Activated T-helper 2 cell treated with anti-CD3 and anti-CD28 coated beads, Interferon-gamma antibody, Interleukin-2, Interleukin-4, amounts not matched to agents 10 μg/mL and 5 μg/mL and 100 μg/mL, durations not matched to agents 14 hours and 24 hours and 36 hours (primary cell): ENCODE results near the gene SEC31B. TPM values are rescaled to one million over a fixed set of nuclear protein-coding genes. Genes with fewer than 3 reads are reported as not detected.

Experiments
- DNase-seq: peaks from one replicate; pipeline ENCODE4 v3.0.0; 2021; ENCODE audit warnings: low spot score
- H3K27ac Mint-ChIP-seq: one replicate; pipeline ENCODE4 v1.8.0; 2021; ENCODE audit warnings: mixed read lengths
- H3K27me3 Mint-ChIP-seq: one replicate; pipeline ENCODE4 v1.8.0; 2021; ENCODE audit warnings: low read depth, mixed read lengths
- H3K36me3 Mint-ChIP-seq: one replicate; pipeline ENCODE4 v1.8.0; 2021; ENCODE audit warnings: low read depth, mixed read lengths
- H3K4me1 Mint-ChIP-seq: one replicate; pipeline ENCODE4 v1.8.0; 2021; ENCODE audit warnings: low read depth, mixed read lengths
- H3K4me3 Mint-ChIP-seq: one replicate; pipeline ENCODE4 v1.8.0; 2021; ENCODE audit warnings: low read depth, mild to moderate bottlenecking, moderate library complexity, mixed read lengths
- H3K9me3 Mint-ChIP-seq: one replicate; pipeline ENCODE4 v1.8.0; 2021; ENCODE audit warnings: mixed read lengths
- intact Hi-C: fragments of 100-400 bp; cut with micrococcal nuclease; formaldehyde crosslinking; loops from one replicate; pipeline ENCODE4 v1.15.1; 2023
- total RNA-seq: library from RNA; stranded (reverse); gene quantifications from 2 replicates; pipeline ENCODE4 v1.2.3, GENCODE V29; 2022

SEC31B gene
- total RNA-seq, 1 donor from 2014 or later: 60.6 TPM

DNA sequence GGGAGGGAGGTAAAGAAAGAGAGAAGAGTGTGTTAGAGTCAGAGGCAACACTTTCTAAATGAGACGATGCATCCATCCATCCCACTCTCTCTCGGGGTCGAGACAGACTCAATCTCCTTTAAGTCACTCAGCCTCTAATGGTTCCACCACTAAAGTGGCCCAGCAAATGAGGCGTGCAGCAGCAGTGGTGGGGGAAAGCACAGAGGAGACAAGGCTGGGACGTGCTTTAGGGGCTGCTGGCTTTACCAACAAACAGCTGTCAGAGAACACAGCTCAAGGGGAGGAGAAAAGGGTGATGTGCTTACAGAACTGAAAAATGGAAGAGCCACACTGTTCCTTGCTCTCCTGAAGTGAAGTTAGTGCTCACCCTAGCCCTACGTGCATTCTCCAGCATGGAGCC lies 4.5 kb upstream of the SEC31B start:
- H3K9me3 Mint-ChIP-seq: no peaks in the 10 kb centered on the region
- no peak for DNase-seq
- no peaks in the 10 kb centered on the region for H3K27me3 Mint-ChIP-seq
- intact Hi-C loops: no loop called here
- H3K27ac Mint-ChIP-seq: no peak overlapping the region
- no peak overlapping the region for H3K4me3 Mint-ChIP-seq
- H3K36me3 Mint-ChIP-seq: peaks cover 66% of the 10 kb centered on the region
- H3K4me1 Mint-ChIP-seq: peaks cover 22% of the 10 kb centered on the region

DNA sequence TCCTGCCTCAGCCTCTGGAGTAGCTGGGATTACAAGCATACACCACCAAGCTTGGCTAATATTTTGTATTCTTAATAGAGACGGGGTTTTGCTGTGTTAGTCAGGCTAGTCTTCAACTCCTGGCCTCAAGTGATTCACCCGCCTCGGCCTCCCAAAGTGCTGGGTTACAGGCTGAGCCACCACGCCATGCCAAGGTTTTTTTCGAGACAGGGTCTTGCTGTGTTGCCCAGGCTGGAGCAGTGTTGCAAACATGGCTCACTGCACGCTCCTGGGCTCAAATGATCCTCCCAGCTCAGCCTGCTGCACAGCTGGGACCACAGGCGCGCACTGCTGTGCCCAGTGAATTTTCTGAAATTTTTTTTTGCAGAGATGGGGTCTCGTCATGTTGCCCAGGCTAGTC lies 3.3 kb upstream of the SEC31B start:
- no peaks in the 10 kb centered on the region for H3K27me3 Mint-ChIP-seq
- H3K27ac Mint-ChIP-seq: no peak overlapping the region
- peaks cover 27% of the 10 kb centered on the region for H3K4me1 Mint-ChIP-seq
- intact Hi-C loops: no loop called here
- no peak for DNase-seq
- H3K36me3 Mint-ChIP-seq: peaks cover 65% of the 10 kb centered on the region
- no peak overlapping the region for H3K4me3 Mint-ChIP-seq
- H3K9me3 Mint-ChIP-seq: no peaks in the 10 kb centered on the region

DNA sequence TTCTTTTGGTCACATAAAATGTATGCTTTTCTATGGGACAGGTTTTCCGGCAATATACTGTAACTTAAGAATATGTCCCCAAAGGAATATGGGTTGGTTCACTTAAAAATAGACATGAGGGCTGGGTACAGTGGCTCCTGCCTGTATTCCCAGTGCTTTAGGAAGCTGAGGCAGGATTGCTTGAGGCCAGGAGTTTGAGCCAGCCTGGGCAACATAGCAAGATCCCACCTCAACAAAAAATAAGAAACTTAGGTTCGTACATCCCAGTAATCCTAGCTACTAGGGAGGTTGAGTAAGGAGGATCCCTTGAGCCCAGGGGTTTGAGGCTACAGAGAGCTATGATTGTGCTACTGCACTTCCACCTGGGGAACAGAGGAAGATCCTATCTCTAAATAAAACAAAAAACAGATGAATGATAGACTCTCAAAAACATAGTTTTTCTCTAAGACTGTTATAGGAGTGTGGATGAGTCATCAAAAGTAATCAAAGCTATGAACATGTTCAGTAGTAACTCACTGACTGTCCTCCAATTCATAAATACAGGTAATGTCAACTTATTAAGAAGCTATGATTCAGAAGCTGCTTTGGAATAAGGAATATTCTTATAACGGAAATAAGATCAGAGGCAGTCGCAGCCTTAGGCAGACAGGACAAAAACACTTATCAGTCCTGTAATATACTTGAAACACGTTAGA lies 2.6 kb upstream of the SEC31B start:
- intact Hi-C loops: no loop called here
- H3K4me3 Mint-ChIP-seq: no peak overlapping the region
- H3K36me3 Mint-ChIP-seq: peaks cover 64% of the 10 kb centered on the region

DNA sequence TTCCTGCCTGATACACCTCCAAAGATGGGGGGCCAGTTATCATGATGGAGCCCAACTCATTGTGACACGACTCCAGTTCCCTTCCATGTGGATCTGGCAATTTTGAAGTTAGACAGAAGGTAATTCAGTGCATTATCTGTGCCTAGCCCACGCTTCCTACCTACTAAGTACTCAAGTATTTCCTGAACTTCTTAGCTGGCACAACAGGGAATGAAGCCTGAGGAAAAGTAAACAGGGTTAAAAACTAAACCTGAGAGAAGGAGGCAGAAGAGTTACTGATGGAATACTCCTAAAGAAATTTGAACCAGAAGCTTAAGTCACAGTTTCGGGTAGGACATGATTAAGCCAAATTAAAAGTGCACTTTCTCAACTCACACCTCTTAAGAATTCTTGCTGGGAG lies 1.1 kb upstream of the SEC31B start:
- H3K4me3 Mint-ChIP-seq: no peak overlapping the region
- H3K36me3 Mint-ChIP-seq: peaks cover 63% of the 10 kb centered on the region
- H3K27me3 Mint-ChIP-seq: no peaks in the 10 kb centered on the region
- H3K9me3 Mint-ChIP-seq: no peaks in the 10 kb centered on the region
- H3K27ac Mint-ChIP-seq: no peak overlapping the region
- DNase-seq: no peak
- H3K4me1 Mint-ChIP-seq: peaks cover 35% of the 10 kb centered on the region
- intact Hi-C loops: no loop called here

More for the DNA sequence above, 2.6 kb upstream of the SEC31B start:
- Mint-ChIP-seq H3K27me3 (no peaks in the 10 kb centered on the region), H3K9me3 (no peaks in the 10 kb centered on the region), H3K4me1 (peaks cover 34% of the 10 kb centered on the region), H3K27ac (no peak overlapping the region)
- no peak for DNase-seq

DNA sequence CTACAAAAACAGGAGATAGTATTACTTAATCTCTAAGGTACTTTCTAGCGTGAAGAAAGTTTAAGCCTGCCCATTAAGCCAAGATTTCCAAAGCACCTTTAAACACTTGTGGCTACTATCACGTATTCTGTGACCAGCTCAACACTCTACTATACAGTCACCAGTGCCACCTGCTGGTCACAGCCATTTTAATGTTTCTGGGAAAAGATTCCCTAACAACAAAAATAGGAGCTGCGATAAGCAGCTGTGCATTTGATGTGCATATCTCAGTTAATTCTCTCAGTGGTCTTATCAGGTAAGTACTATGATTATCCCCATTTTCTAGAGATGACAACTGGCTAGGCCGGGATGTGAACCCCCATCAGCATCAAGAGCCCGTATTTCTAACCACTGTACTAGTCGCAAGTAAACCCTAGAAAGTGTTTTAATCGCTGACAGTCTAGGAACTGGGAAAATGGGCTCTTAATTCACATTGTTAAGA lies 860 bp downstream of the SEC31B start:
- H3K4me1 Mint-ChIP-seq: peaks cover 41% of the 10 kb centered on the region
- H3K27ac Mint-ChIP-seq: no peak overlapping the region
- peaks cover 55% of the 10 kb centered on the region for H3K36me3 Mint-ChIP-seq
- no peaks in the 10 kb centered on the region for H3K9me3 Mint-ChIP-seq
- intact Hi-C loops: loop anchor here (1.0 to 10.0 kb wide), 6 partner anchors 10 to 784 kb away; partner anchors contain the start of genes COX15 and CUTC
- H3K4me3 Mint-ChIP-seq: no peak overlapping the region
- H3K27me3 Mint-ChIP-seq: no peaks in the 10 kb centered on the region
- DNase-seq: peak; percentile 47

DNA sequence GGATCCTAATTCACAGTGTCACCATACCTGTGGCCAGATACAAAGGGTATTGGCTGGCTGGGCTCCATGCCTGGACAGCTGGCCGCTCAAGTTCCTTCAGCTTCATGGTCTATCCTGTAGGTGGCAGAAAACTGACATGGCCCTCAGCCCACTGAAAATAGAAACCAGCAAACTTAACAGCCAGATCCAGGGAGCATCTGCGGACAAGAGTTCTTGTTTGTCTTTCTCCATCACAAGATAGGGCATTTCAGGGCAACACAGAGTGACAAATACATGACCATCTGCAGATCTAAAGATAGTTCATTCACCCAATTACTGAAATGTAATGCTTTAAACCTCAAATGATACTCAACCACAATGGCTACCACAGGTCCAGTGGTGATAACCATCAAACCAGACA lies 2.8 kb downstream of the SEC31B start:
- peak overlapping the region; percentile 13 for H3K27ac Mint-ChIP-seq

DNA sequence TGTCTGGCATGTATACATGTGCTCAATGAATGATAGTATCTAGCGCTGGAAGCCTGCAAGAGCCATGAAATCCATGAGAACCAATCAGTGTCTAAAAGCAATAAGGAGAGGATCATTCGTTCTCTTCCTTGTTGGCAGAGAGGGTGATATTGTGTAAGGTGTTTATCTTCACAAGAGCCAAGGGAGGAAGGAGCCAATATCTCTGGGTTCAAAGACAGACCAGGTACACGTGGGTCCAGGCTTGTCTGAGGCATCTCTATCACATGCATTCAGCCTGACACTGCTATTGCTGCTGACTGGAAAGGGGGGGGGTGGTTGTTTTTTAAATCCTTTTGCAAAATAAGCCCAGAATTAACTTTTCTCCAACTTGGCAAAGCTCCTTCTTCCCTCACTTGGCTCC lies 4.0 kb downstream of the SEC31B start:
- Mint-ChIP-seq H3K36me3 (peaks cover 52% of the 10 kb centered on the region), H3K4me1 (peaks cover 61% of the 10 kb centered on the region), H3K27ac (no peak overlapping the region), H3K9me3 (no peaks in the 10 kb centered on the region), H3K27me3 (no peaks in the 10 kb centered on the region), H3K4me3 (no peak overlapping the region)
- intact Hi-C loops: loop anchor here (10.0 kb wide), 1 partner anchor 781 kb away; the partner anchor contains the start of genes COX15 and CUTC
- no peak for DNase-seq

More for the DNA sequence above, 2.8 kb downstream of the SEC31B start:
- peaks cover 54% of the 10 kb centered on the region for H3K36me3 Mint-ChIP-seq
- H3K4me1 Mint-ChIP-seq: peaks cover 50% of the 10 kb centered on the region
- intact Hi-C loops: loop anchor here (10.0 kb wide), 1 partner anchor 782 kb away; the partner anchor contains the start of genes COX15 and CUTC
- no peaks in the 10 kb centered on the region for H3K27me3 Mint-ChIP-seq
- DNase-seq: no peak
- H3K4me3 Mint-ChIP-seq: no peak overlapping the region
- no peaks in the 10 kb centered on the region for H3K9me3 Mint-ChIP-seq

DNA sequence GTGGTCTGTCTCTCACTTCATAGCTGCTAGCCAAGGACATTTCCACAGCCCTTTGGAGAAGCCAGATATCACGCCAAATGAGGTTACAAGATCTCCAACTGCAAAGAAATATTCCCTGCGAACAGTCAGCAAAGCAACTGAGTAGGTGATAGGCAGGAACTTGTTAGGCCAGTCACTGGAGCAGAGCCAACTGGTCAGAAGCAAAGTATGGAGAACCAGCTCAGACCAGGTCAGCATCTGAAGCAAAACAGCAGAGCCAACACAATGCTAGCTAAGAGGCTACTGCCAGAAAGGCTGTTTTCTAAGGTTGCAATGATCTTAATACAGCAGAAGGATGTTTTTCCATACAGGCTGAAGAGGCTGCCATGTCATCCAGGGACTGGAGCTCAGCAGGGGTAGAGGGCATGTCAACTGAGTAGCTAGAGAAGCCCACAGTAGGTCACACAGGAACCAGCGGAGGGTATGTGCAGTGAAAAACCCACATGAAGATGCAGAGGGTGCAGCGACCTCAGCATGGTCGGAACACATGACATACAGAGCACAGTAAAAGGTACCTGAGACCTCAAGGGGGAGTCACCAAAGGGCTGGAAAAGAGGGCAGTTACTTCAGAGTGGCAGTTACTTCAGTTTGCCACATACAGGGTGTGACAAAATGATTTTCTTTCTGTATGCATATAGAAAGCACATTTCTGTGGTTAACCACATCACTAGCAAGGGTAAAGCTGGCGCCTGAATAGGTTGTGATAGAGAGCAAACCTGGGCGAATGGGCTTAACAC lies 8.9 kb downstream of the SEC31B start:
- no peaks in the 10 kb centered on the region for H3K9me3 Mint-ChIP-seq
- H3K27ac Mint-ChIP-seq: peak overlapping the region; percentile 87
- H3K36me3 Mint-ChIP-seq: peaks cover 39% of the 10 kb centered on the region
- intact Hi-C loops: loop anchor here (10.0 kb wide), 1 partner anchor 776 kb away; the partner anchor contains the start of genes COX15 and CUTC
- peak overlapping the region; percentile 30 for H3K4me3 Mint-ChIP-seq
- peak; percentile 77 for DNase-seq
- no peaks in the 10 kb centered on the region for H3K27me3 Mint-ChIP-seq
- H3K4me1 Mint-ChIP-seq: peaks cover 76% of the 10 kb centered on the region

DNA sequence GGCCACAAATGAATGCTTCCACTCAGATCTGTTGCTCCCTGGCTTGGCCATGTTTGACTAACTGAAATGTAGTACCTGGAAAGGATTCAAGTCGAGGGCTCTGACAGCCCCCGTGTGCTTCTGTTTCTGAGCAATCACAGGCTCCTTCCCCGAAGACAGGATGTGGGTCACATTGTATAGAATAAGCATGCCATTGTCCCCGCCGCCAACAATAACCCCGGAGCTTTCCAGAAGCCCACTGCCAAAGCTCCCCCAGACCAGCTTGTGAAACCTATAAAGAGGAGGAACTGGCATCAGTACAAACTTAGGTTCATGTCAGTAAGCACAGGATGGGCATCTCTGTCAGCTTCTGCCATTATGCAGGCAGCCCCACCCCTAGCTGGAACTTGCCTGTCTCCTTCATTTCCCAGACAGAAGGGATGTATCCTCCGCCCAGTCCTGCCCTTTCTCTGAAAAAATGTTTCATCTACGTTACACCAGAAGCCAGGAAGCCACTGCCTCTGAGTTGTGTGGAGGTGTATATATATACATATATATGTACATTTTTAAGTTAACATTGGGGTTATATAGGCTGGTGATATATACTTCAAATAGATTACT lies 10.3 kb downstream of the SEC31B start:
- peaks cover 46% of the 10 kb centered on the region for H3K36me3 Mint-ChIP-seq
- H3K27ac Mint-ChIP-seq: peak overlapping the region; percentile 87
- no peaks in the 10 kb centered on the region for H3K27me3 Mint-ChIP-seq
- H3K9me3 Mint-ChIP-seq: no peaks in the 10 kb centered on the region
- intact Hi-C loops: loop anchor here (1.0 to 5.0 kb wide), 5 partner anchors 19 to 322 kb away; partner anchors contain the start of genes ERLIN1, HIF1AN and SCD
- peak overlapping the region; percentile 70 for H3K4me3 Mint-ChIP-seq
- H3K4me1 Mint-ChIP-seq: peaks cover 84% of the 10 kb centered on the region
- DNase-seq: peak; percentile 64

DNA sequence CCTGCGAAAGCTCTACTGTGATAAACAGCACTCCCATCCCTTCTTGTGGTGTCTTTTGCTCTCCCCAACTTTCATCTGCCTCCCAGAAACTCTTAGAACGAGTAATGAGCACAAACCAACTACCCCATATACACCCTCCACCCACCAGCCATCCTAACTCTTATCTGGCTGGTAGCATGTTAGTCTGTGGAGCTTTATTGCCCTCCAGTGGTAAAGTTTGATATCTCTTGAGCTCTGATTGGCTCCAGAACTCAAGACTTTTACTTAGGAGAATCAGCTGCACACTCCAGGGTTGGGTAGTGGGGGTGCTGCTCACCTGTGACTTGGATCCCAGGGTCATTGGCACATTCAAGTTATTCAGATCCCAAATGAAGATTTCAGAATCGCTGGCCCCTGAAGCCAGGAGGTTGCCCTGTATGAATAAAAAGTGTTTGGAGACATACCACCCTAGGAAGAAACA lies 10.9 kb downstream of the SEC31B start:
- Mint-ChIP-seq H3K27me3 (no peaks in the 10 kb centered on the region), H3K4me3 (peak overlapping the region; percentile 70), H3K4me1 (peaks cover 85% of the 10 kb centered on the region), H3K9me3 (no peaks in the 10 kb centered on the region), H3K36me3 (peaks cover 48% of the 10 kb centered on the region), H3K27ac (peak overlapping the region; percentile 87)
- intact Hi-C loops: loop anchor here (1.0 to 5.0 kb wide), 9 partner anchors 10 to 321 kb away; partner anchors contain the start of genes ERLIN1, HIF1AN and SCD
- peak; percentile 58 for DNase-seq

DNA sequence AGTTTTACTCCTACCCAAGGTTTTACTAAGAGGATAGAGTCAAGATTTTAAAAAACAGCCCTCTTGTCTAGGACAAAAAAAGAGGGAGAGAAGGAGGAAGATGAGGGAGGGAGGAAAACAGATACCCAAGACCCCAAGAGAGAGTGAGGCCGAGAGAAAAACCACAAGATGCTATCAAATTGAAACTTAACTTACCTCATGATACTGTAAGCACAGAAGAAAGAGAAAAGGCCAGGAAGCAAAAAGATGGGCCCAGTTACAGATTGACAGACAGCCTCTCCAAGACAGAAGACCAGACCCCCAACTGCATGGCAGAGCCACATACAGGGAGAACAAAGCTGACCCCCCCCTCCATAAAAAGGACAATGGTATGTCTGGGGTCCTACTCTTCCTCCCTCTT lies 11.4 kb downstream of the SEC31B start:
- Mint-ChIP-seq H3K4me3 (peak overlapping the region; percentile 70), H3K9me3 (no peaks in the 10 kb centered on the region), H3K27me3 (no peaks in the 10 kb centered on the region), H3K27ac (peak overlapping the region; percentile 87), H3K36me3 (peaks cover 49% of the 10 kb centered on the region), H3K4me1 (peaks cover 85% of the 10 kb centered on the region)
- no peak for DNase-seq
- intact Hi-C loops: loop anchor here (1.0 to 5.0 kb wide), 6 partner anchors 10 to 321 kb away; partner anchors contain the start of genes ERLIN1 and SCD

DNA sequence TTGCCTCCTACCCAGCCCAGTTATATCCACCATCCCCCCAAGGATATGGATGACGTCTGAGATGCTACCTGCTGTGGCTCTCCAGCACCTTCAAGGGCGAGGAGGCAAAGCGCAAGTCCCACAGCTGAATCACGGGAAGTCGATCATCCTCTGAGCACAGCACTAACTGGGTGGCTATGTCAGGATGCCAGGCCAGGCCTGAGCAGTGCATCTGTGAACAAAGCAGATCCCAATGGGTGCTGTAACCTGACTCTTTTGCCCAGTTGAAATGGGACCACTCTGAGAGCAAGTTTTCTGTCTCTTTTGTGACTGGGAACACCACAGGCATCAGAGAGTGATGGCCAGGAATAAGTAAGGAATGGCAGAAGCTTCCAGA lies 12.3 kb downstream of the SEC31B start:
- Mint-ChIP-seq H3K4me1 (peaks cover 84% of the 10 kb centered on the region), H3K36me3 (peaks cover 50% of the 10 kb centered on the region), H3K4me3 (peak overlapping the region; percentile 70), H3K9me3 (no peaks in the 10 kb centered on the region), H3K27ac (peak overlapping the region; percentile 87), H3K27me3 (no peaks in the 10 kb centered on the region)
- no peak for DNase-seq
- intact Hi-C loops: loop anchor here (5.0 kb wide), 1 partner anchor 320 kb away; the partner anchor contains the start of gene ERLIN1
